Measurements from ENCODE around the gene TNS3. TPM values are rescaled to one million over a fixed set of nuclear protein-coding genes. Genes with fewer than 3 reads are reported as not detected.
A peak's percentile ranks its signal among the peaks of the same experiment; 100 is the strongest.

Gene TNS3
- total RNA-seq, 4 donors from 2014 or later = 6.6 to 16.0 (median 9.6) TPM

GRCh38 chr7:47572939-47573757 is 8.8 kb downstream of the TNS3 start:
- TF ChIP-seq CTCF (IDR thresholded peaks at IDR 0.05) (no peak), POLR2A (IDR thresholded peaks at IDR 0.05) (no peak)
- WGBS, 2 donors = 74 to 81% methylated on average over 14 to 19 of the region's 19 CpGs
- peak overlapping the region; percentile 21 to 72 (median 60) for H3K27ac ChIP-seq
- intact Hi-C loops (cut with DNase I) = no loop called here
- H3K4me1 ChIP-seq = peaks cover 46 to 86% (median 66%) of the 10 kb centered on the region in 3 donors
- peaks cover 0 to 53% (median 0%) of the 10 kb centered on the region in 4 donors for H3K27me3 ChIP-seq
- H3K4me3 ChIP-seq = no peak overlapping the region
- no peak for DNase-seq
- H3K36me3 ChIP-seq = no peaks in the 10 kb centered on the region
- H3K9me3 ChIP-seq = no peaks in the 10 kb centered on the region

DNA sequence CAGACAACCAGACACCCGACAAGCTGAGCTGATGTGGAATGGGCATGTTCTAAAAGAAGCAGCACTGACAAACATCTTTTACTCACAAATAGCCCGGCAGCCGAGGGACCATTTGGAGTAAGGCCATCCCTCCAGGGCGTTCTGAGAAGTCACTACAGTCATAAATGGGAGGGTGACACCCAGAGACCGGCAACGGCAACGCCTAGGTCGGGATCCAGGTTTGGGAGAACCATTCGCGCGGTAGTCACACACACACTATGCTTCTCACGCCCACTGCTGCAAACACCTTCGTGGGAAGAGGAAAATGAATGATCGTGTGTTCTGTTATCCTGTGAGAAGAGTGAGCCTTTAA is 9.8 kb downstream of the TNS3 start:
- no peak for TF ChIP-seq CTCF (IDR thresholded peaks at IDR 0.05)
- no peak for TF ChIP-seq POLR2A (IDR thresholded peaks at IDR 0.05)
- intact Hi-C loops (cut with DNase I) = no loop called here
- Histone ChIP-seq H3K36me3 (no peaks in the 10 kb centered on the region), H3K4me1 (peaks cover 39 to 75% (median 55%) of the 10 kb centered on the region in 3 donors), H3K4me3 (no peak overlapping the region), H3K27me3 (peaks cover 0 to 42% (median 0%) of the 10 kb centered on the region in 4 donors), H3K9me3 (no peaks in the 10 kb centered on the region), H3K27ac (peak overlapping the region; percentile 25 to 70 (median 58))
- 52 to 62% methylated on average over 7 to 13 of the region's 14 CpGs for WGBS, 2 donors
- no peak for DNase-seq

- peaks cover 0 to 37% (median 0%) of the 10 kb centered on the region in 4 donors for H3K27me3 ChIP-seq
- peaks cover 35 to 70% (median 49%) of the 10 kb centered on the region in 3 donors for H3K4me1 ChIP-seq
- H3K4me3 ChIP-seq = peak overlapping the region in 1 of 4 donors; percentile 34
- intact Hi-C loops (cut with DNase I) = no loop called here
- H3K36me3 ChIP-seq = no peaks in the 10 kb centered on the region
- DNase-seq = no peak
- peak overlapping the region; percentile 25 to 70 (median 58) for H3K27ac ChIP-seq
- no peaks in the 10 kb centered on the region for H3K9me3 ChIP-seq
- 31 to 32% methylated on average over 9 to 11 of the region's 24 CpGs for WGBS, 2 donors
- TF ChIP-seq POLR2A (IDR thresholded peaks at IDR 0.05) (no peak), CTCF (IDR thresholded peaks at IDR 0.05) (no peak)
Observed at GRCh38 chr7:47571331-47572093, 10.4 kb downstream of the TNS3 start.

DNA sequence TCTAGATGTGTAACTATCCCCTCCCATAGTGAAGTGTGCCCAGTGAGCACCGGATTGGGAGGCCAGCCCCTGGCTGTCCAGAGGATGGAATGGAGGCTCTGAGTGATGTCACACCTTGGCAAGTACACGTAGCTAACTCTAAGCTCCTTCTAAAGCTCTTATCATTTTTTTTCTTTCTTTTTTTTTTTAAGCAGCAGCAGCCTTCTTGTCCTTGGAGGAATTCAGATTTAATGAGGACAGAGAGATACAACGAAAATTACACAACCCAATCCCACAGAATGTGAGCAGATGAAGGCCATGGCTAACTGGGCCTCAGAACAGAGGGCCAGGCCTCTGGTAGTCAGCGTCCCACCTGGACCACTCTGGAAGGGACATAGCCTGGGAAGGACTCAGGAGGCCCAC is 11.3 kb downstream of the TNS3 start:
- no peak for DNase-seq

More for the DNA sequence above, 11.3 kb downstream of the TNS3 start:
- Histone ChIP-seq H3K27ac (peak overlapping the region in 3 of 4 donors; percentile 56 to 70 (median 60)), H3K9me3 (no peaks in the 10 kb centered on the region), H3K36me3 (no peaks in the 10 kb centered on the region), H3K4me1 (peaks cover 34 to 61% (median 41%) of the 10 kb centered on the region in 3 donors), H3K27me3 (peaks cover 0 to 30% (median 0%) of the 10 kb centered on the region in 4 donors), H3K4me3 (no peak overlapping the region)
- TF ChIP-seq CTCF (IDR thresholded peaks at IDR 0.05) (no peak), POLR2A (IDR thresholded peaks at IDR 0.05) (no peak)
- intact Hi-C loops (cut with DNase I) = no loop called here
- WGBS, 2 donors = 31 to 46% methylated on average over 3 to 4 of the region's 4 CpGs
